ENCODE data around the gene GSN. TPM values are rescaled to one million over a fixed set of nuclear protein-coding genes. Genes with fewer than 3 reads are reported as not detected.

GSN gene
- total and polyA plus RNA-seq, 9 donors, result 269 to 422 (median 313) TPM

DNA sequence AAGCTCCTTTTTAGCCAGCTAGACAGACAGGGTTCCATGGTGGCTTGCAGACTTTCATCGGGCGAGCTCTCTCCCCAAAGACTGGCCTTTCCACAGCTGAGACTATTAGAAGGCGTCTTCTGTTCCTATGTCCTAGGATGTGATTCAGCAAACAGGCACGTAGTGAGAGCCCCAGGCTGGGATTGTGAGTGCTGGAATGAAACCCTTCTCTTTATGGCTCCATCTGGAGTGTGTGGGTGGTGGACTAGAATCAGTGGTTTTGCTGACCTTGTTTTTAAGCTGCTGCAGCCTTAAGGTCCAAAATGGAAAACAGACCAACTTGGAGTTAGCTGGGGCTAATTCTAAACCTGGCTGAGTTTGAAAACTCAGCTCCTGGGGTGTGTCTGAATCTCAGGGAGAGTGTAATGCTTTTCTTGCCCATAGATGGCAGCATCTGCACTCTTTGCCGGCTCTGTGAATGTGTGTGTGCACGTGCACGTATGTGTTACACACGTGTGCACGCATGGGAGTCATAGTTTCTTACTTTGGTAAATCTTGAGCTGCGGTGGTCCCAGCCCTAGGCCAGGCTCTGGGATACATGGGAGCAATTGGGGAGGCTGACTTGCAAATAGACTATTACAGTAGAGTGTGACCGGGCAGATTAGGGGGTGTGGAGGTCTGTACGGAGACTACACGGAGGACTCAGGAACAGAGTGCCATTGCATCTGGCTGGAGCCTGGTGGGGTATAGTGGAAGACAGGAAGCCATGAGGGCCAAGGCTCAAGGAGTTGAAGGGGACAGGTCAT is 10.7 kb downstream of the GSN start:
- 16% methylated on average over 12 of the region's 13 CpGs for WGBS (ENCODE audit: insufficient coverage)
- Histone ChIP-seq H3K4me3 (ENCODE audit: low read length) (no peak overlapping the region), H3K27me3 (ENCODE audit: control insufficient read depth, insufficient read depth, low read length) (no peaks in the 10 kb centered on the region), H3K9me3 (replicated peaks; ENCODE audit: control insufficient read depth, low read depth, low read length) (no peaks in the 10 kb centered on the region), H3K36me3 (ENCODE audit: control insufficient read depth, insufficient read depth, low read length) (peaks cover 14% of the 10 kb centered on the region), H3K27ac (ENCODE audit: low read length) (peak overlapping the region; percentile 92), H3K4me1 (ENCODE audit: control insufficient read depth, insufficient read depth, low read length) (peaks cover 53% of the 10 kb centered on the region)
- peak; percentile 99 for DNase-seq

- Histone ChIP-seq H3K27ac (ENCODE audit: low read length) (no peak overlapping the region), H3K36me3 (ENCODE audit: control insufficient read depth, insufficient read depth, low read length) (peaks cover 14% of the 10 kb centered on the region), H3K4me1 (ENCODE audit: control insufficient read depth, insufficient read depth, low read length) (peaks cover 62% of the 10 kb centered on the region), H3K9me3 (replicated peaks; ENCODE audit: control insufficient read depth, low read depth, low read length) (no peaks in the 10 kb centered on the region), H3K4me3 (ENCODE audit: low read length) (no peak overlapping the region), H3K27me3 (ENCODE audit: control insufficient read depth, insufficient read depth, low read length) (no peaks in the 10 kb centered on the region)
- DNase-seq, result no peak
- 74% methylated on average over 8 of the region's 11 CpGs for WGBS (ENCODE audit: insufficient coverage)
Measured at GRCh38 chr9:121279776-121280388, 11.9 kb downstream of the GSN start.

DNA sequence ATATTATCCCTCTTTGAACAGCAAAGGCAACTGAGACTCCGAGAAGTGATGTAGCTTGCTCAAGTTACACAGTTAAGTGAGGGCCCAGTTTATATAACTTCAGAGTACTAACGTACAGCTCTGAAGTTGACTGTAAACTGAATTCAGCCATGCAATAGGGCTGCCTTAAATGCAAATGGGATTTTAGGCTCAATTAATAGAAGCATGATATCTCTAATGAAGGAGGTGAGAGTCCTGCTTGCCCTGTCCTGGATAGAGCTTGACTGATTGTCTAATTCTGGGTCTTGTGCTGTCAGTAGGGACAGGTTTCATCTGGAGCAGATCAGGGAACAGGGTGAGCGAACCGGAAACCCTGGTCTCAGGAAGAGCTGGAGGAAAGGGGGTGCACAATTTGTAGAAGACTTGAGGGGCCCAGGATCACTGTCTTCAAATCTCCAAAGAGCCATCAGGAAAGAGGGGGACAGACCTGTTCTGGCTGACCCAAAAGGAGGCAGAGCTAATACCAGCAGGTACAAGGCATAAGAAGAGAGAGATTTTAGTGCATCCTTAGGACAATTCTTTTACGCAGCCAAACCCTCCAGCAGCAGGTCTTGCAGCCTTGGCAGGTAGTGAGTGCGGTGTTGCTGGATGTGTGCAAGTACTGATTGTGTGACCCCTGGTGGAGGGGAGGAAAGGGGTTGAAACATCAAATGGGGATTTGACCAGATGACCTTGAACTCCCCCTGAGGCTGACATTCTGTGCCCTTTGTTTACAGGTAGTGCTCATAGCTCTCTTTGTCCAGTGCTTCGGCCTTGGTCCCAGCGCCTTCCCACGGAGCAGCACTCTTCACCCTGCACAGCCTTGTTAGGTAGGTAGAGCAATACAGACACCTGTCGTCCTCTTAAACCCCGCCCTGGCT is 13.0 kb downstream of the GSN start:
- WGBS (ENCODE audit: insufficient coverage), result 75% methylated on average over 8 of the region's 11 CpGs
- Histone ChIP-seq H3K4me1 (ENCODE audit: control insufficient read depth, insufficient read depth, low read length) (peaks cover 72% of the 10 kb centered on the region), H3K27me3 (ENCODE audit: control insufficient read depth, insufficient read depth, low read length) (no peaks in the 10 kb centered on the region), H3K4me3 (ENCODE audit: low read length) (no peak overlapping the region), H3K27ac (ENCODE audit: low read length) (peak overlapping the region; percentile 2), H3K9me3 (replicated peaks; ENCODE audit: control insufficient read depth, low read depth, low read length) (no peaks in the 10 kb centered on the region), H3K36me3 (ENCODE audit: control insufficient read depth, insufficient read depth, low read length) (peaks cover 14% of the 10 kb centered on the region)
- no peak for DNase-seq

GRCh38 chr9:121281614-121282276 is 13.8 kb downstream of the GSN start:
- Histone ChIP-seq H3K27ac (ENCODE audit: low read length) (peak overlapping the region; percentile 2), H3K27me3 (ENCODE audit: control insufficient read depth, insufficient read depth, low read length) (no peaks in the 10 kb centered on the region), H3K36me3 (ENCODE audit: control insufficient read depth, insufficient read depth, low read length) (peaks cover 14% of the 10 kb centered on the region), H3K9me3 (replicated peaks; ENCODE audit: control insufficient read depth, low read depth, low read length) (no peaks in the 10 kb centered on the region), H3K4me3 (ENCODE audit: low read length) (no peak overlapping the region), H3K4me1 (ENCODE audit: control insufficient read depth, insufficient read depth, low read length) (peaks cover 78% of the 10 kb centered on the region)
- no peak for DNase-seq
- WGBS (ENCODE audit: insufficient coverage), result 57% methylated on average over 5 of the region's 10 CpGs

DNA sequence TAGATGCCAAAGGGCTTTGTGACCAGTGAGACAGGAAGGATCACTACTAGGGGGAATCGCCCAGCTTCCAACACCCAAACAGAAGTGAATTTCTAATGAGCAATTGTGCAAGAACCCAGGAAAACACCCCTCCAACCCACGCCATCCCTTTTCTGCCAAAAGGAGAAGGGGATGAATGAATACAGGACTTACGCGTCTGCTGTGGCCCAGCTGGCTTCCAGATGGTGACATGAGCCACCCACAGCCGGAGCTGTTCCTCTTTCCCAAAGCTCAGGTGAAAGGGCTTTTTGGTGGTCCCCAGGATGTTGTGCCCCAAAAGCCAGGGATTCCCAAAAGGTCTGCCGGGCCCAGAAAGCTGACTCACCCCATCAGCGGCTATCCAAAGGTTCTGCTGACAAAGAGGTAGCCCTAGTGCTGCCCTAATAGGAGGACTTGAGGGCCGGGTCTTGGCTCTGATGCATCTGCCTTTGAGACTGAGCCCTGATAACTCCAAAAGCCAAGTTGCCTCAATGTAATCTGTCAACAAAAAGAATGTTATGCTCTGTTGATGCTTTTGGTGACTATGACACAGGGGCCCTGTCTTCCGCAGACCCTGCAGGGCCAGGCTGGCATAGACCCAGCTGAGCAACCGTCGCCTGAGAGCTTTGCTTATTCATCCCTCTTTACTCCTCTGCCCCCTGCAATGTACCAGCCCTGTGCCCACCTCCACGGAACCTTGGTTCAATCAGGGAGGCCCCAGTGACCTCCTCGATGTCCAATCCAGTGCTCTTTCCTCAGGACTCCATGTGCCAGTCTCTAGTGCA is 14.5 kb downstream of the GSN start:
- Histone ChIP-seq H3K36me3 (ENCODE audit: control insufficient read depth, insufficient read depth, low read length) (peaks cover 14% of the 10 kb centered on the region), H3K4me1 (ENCODE audit: control insufficient read depth, insufficient read depth, low read length) (peaks cover 85% of the 10 kb centered on the region), H3K9me3 (replicated peaks; ENCODE audit: control insufficient read depth, low read depth, low read length) (no peaks in the 10 kb centered on the region), H3K4me3 (ENCODE audit: low read length) (no peak overlapping the region), H3K27ac (ENCODE audit: low read length) (peak overlapping the region; percentile 2), H3K27me3 (ENCODE audit: control insufficient read depth, insufficient read depth, low read length) (no peaks in the 10 kb centered on the region)
- DNase-seq, result peak; percentile 69
- 69% methylated on average over 7 of the region's 13 CpGs for WGBS (ENCODE audit: insufficient coverage)

DNA sequence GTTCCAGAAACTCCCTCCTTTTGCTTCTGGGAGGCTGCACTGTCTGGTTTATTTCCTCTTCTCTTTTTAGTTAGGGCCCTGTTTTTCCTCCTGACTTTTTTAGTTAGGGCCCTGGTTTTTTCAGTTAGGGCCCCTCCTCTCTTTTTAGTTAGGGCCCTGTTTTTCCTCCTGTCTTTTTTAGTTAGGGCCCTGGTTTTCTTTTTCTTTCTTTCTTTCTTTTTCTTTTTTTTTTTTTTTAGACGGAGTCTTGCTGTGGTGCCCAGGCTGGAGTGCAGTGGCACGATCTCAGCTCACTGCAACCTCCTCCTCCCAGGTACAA is 15.1 kb downstream of the GSN start:
- H3K4me3 ChIP-seq (ENCODE audit: low read length), result no peak overlapping the region
- H3K9me3 ChIP-seq (replicated peaks; ENCODE audit: control insufficient read depth, low read depth, low read length), result no peaks in the 10 kb centered on the region
- no peaks in the 10 kb centered on the region for H3K27me3 ChIP-seq (ENCODE audit: control insufficient read depth, insufficient read depth, low read length)
- H3K36me3 ChIP-seq (ENCODE audit: control insufficient read depth, insufficient read depth, low read length), result peaks cover 14% of the 10 kb centered on the region
- H3K27ac ChIP-seq (ENCODE audit: low read length), result peak overlapping the region; percentile 2
- H3K4me1 ChIP-seq (ENCODE audit: control insufficient read depth, insufficient read depth, low read length), result peaks cover 86% of the 10 kb centered on the region
- DNase-seq, result no peak
- no CpG with 5 or more reads among the region's 2 CpGs for WGBS (ENCODE audit: insufficient coverage)

DNA sequence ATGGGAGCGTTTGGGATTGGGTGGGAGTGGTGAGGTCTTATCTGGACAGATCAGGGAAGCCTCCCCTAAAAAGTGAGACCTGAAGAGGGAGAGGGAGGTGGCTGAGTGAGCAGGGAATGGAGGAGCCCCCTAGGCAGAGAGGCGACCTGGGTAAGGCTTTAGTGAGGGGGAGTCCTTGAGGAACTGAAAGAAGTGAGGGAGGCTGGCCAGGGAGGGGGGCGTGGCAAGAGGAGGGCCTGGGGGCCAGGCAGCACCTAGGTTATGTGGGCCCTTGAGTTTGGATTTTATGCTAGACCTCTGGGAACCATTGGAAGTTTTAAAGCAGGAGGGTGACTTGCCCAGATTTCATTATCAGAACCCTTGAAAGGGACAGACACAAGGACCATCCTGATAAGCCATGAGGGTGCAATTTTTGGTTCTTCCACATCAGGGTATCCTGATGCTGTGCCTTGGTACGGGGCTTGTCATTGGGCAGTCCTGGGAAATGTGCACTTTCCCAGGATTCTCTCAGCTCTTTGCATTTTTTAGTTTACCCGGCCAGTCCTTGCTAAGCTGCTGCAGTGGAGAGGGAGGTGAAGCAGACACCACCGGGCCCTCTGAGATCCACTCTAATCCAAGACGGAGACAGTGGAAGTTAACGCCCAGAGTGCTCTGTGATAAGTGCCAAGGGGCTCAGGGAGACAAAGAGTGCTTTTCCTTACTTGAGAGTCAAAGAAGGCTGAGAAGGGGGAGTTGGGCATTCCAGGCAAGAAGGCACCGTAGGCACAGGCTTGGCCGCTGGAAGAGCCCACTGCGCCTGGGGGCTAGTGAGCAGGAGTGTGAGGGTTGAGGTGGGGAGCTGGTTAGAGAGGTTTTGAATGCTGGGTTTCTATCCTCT is 16.1 kb downstream of the GSN start:
- 39% methylated on average over 10 of the region's 11 CpGs for WGBS (ENCODE audit: insufficient coverage)
- H3K27ac ChIP-seq (ENCODE audit: low read length), result peak overlapping the region; percentile 51
- peaks cover 86% of the 10 kb centered on the region for H3K4me1 ChIP-seq (ENCODE audit: control insufficient read depth, insufficient read depth, low read length)
- peaks cover 19% of the 10 kb centered on the region for H3K36me3 ChIP-seq (ENCODE audit: control insufficient read depth, insufficient read depth, low read length)
- H3K9me3 ChIP-seq (replicated peaks; ENCODE audit: control insufficient read depth, low read depth, low read length), result no peaks in the 10 kb centered on the region
- H3K4me3 ChIP-seq (ENCODE audit: low read length), result no peak overlapping the region
- no peaks in the 10 kb centered on the region for H3K27me3 ChIP-seq (ENCODE audit: control insufficient read depth, insufficient read depth, low read length)
- DNase-seq, result no peak

GRCh38 chr9:121284733-121285451 is 16.9 kb downstream of the GSN start:
- H3K27me3 ChIP-seq (ENCODE audit: control insufficient read depth, insufficient read depth, low read length), result no peaks in the 10 kb centered on the region
- WGBS (ENCODE audit: insufficient coverage), result 83% methylated on average over 5 of the region's 9 CpGs
- no peak overlapping the region for H3K4me3 ChIP-seq (ENCODE audit: low read length)
- no peaks in the 10 kb centered on the region for H3K9me3 ChIP-seq (replicated peaks; ENCODE audit: control insufficient read depth, low read depth, low read length)
- peaks cover 86% of the 10 kb centered on the region for H3K4me1 ChIP-seq (ENCODE audit: control insufficient read depth, insufficient read depth, low read length)
- H3K36me3 ChIP-seq (ENCODE audit: control insufficient read depth, insufficient read depth, low read length), result peaks cover 19% of the 10 kb centered on the region
- peak overlapping the region; percentile 98 for H3K27ac ChIP-seq (ENCODE audit: low read length)
- DNase-seq, result no peak
